Peyer's patch (tissue), 4 donors: ENCODE results near the gene UBL4B.

Source experiments
- CTCF ChIP-seq, 6 experiments: fragments of 450-650 bp in 4 of 6; fragments of 200-600 bp in 2 of 6; sonication (generic) in 1 of 6; IDR thresholded peaks; one replicate each; pipeline ENCODE4 v1.5.1; 2017 to 2019; ENCODE audit warnings: antibody characterized with exemption in 6 of 6, mild to moderate bottlenecking in 3 of 6, moderate library complexity in 1 of 6
- POLR2A ChIP-seq, 2 donors: fragments of 450-650 bp; IDR thresholded peaks; one replicate each; pipeline ENCODE4 v1.5.1; 2017; ENCODE audit warnings: antibody characterized with exemption in 2 of 2, mild to moderate bottlenecking in 2 of 2, moderate library complexity in 2 of 2

GRCh38 chr1:110159168-110159567 lies 46.9 kb downstream of the UBL4B start:
- no peak for TF ChIP-seq POLR2A (IDR thresholded peaks at IDR 0.05)
- no peak for TF ChIP-seq CTCF (IDR thresholded peaks at IDR 0.05)
